NCI-H1417 treated with DMSO at 0.1 percent for 48 hours (cell line): ENCODE measurements around the gene PEG3.

ENCODE experiments used
- DNase-seq: peaks from one replicate; lab custom pipeline; 2025; lab: John Stamatoyannopoulos, UW

The PEG3 gene

GRCh38 chr19:56838909-56839651, 1.4 kb downstream of the PEG3 start:
- no peak for DNase-seq

- DNase-seq = no peak
These were observed 2.3 kb downstream of the PEG3 start for GRCh38 chr19:56838024-56838908.

- DNase-seq = no peak
These were observed 3.0 kb downstream of the PEG3 start for GRCh38 chr19:56837492-56838023.

- no peak for DNase-seq
These were observed 3.5 kb downstream of the PEG3 start for GRCh38 chr19:56837004-56837403.

- DNase-seq = no peak
These were observed 4.5 kb downstream of the PEG3 start for GRCh38 chr19:56836059-56836458.

GRCh38 chr19:56835401-56835800, 5.1 kb downstream of the PEG3 start:
- no peak for DNase-seq

- DNase-seq = no peak
These were observed 5.8 kb downstream of the PEG3 start for GRCh38 chr19:56834564-56835375.

- DNase-seq = no peak
These were observed 8.1 kb downstream of the PEG3 start for GRCh38 chr19:56832352-56832928.

GRCh38 chr19:56831255-56831654, 9.3 kb downstream of the PEG3 start:
- no peak for DNase-seq

- no peak for DNase-seq
These were observed 10.9 kb downstream of the PEG3 start for GRCh38 chr19:56829596-56829995.

GRCh38 chr19:56827708-56828107, 12.8 kb downstream of the PEG3 start:
- DNase-seq = no peak

GRCh38 chr19:56823956-56824355, 16.6 kb downstream of the PEG3 start:
- DNase-seq = no peak

GRCh38 chr19:56823417-56823816, 17.1 kb downstream of the PEG3 start:
- DNase-seq = no peak

- no peak for DNase-seq
These were observed 17.8 kb downstream of the PEG3 start for GRCh38 chr19:56822755-56823154.

GRCh38 chr19:56821675-56822074, 18.9 kb downstream of the PEG3 start:
- DNase-seq = no peak

- no peak for DNase-seq
These were observed 19.3 kb downstream of the PEG3 start for GRCh38 chr19:56821209-56821608.

- no peak for DNase-seq
These were observed 21.4 kb downstream of the PEG3 start for GRCh38 chr19:56819166-56819565.

GRCh38 chr19:56814656-56815055, 25.9 kb downstream of the PEG3 start:
- DNase-seq = no peak

- DNase-seq = no peak
These were observed 27.0 kb downstream of the PEG3 start for GRCh38 chr19:56813531-56813930.

- no peak for DNase-seq
These were observed 29.0 kb downstream of the PEG3 start for GRCh38 chr19:56811480-56811879.

GRCh38 chr19:56810260-56810659, 30.3 kb downstream of the PEG3 start:
- no peak for DNase-seq
